HUES6 (cell line): ENCODE results near the gene CLCNKA.
A peak's percentile ranks its signal among the peaks of the same experiment; 100 is the strongest.
"Not testable (repeated sequence)": the region's sequence is repeated elsewhere in the genome, so short reads cannot be mapped to it uniquely, and the experiment has no call there.

ENCODE experiments used
- H3K27ac ChIP-seq: 2 replicates; pipeline ENCODE4 v1.7.0; 2013; ENCODE audit warnings: low read depth, mild to moderate bottlenecking, low read length, inconsistent platforms
- H3K27me3 ChIP-seq: 2 replicates; pipeline ENCODE4 v1.6.1; 2013; ENCODE audit warnings: low read length; ENCODE audit not compliant: control insufficient read depth, insufficient read depth
- H3K36me3 ChIP-seq: 2 replicates; pipeline ENCODE4 v1.6.1; 2013; ENCODE audit warnings: low read length; ENCODE audit not compliant: control insufficient read depth, insufficient read depth
- H3K4me1 ChIP-seq: 2 replicates; pipeline ENCODE4 v1.6.1; 2013; ENCODE audit warnings: low read length; ENCODE audit not compliant: control insufficient read depth, insufficient read depth
- H3K4me3 ChIP-seq: 2 replicates; pipeline ENCODE4 v1.5.1; 2013; ENCODE audit warnings: low read depth, low read length
- H3K9ac ChIP-seq: one replicate; pipeline ENCODE4 v1.6.1; 2013; ENCODE audit warnings: mild to moderate bottlenecking, low read length
- H3K9me3 ChIP-seq: 2 replicates; pipeline ENCODE4 v1.6.1; 2013; ENCODE audit warnings: low read depth, low read length; ENCODE audit not compliant: control insufficient read depth, insufficient read depth

Gene CLCNKA

GRCh38 chr1:16018749-16019643, 2.8 kb upstream of the CLCNKA start:
- H3K4me1 ChIP-seq = peaks cover 58% of the 10 kb centered on the region

DNA sequence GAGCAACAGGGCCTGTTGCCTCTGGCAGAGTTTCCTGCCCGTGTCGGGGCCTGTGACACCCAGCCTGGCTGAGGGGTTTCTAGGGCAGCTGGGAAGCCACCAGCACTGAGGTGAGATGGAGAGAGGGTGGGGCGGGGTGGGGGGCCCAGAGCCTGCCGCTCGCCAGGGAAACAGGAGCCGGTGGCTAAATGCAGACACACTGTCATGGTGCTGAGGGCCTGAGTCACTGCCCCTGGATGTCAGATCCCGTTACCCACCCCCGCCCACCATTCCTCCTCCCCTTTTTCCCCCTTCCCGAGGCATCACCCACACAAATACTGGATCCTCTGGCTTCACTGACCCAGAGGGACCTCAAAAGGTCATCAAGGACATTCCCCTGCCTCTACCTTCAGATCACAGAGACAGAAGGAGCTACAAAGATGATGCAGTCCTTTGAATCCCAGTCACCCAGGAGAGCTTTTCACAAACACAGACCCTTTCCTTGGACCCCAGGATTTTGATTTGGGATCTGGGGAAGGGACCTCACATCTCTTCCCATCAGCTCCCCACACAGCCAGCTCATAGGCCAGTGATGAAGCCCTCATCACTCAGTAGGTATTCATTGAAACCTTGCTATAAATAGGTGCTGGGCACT, 2.1 kb upstream of the CLCNKA start:
- no peaks in the 10 kb centered on the region for H3K9me3 ChIP-seq
- no peaks in the 10 kb centered on the region for H3K36me3 ChIP-seq
- H3K4me3 ChIP-seq = no peak overlapping the region
- H3K4me1 ChIP-seq = peaks cover 51% of the 10 kb centered on the region
- no peak overlapping the region for H3K27ac ChIP-seq
- H3K27me3 ChIP-seq = peaks cover 25% of the 10 kb centered on the region
- H3K9ac ChIP-seq = no peak overlapping the region

More at GRCh38 chr1:16018749-16019643, 2.8 kb upstream of the CLCNKA start:
- H3K9me3 ChIP-seq = no peaks in the 10 kb centered on the region
- H3K27ac ChIP-seq = no peak overlapping the region
- no peak overlapping the region for H3K4me3 ChIP-seq
- H3K27me3 ChIP-seq = peaks cover 18% of the 10 kb centered on the region; the same call in 1 of the 2 replicates
- no peaks in the 10 kb centered on the region for H3K36me3 ChIP-seq
- no peak overlapping the region for H3K9ac ChIP-seq

GRCh38 chr1:16020325-16020724, 1.5 kb upstream of the CLCNKA start:
- H3K27ac ChIP-seq = no peak overlapping the region
- H3K9me3 ChIP-seq = no peaks in the 10 kb centered on the region
- no peaks in the 10 kb centered on the region for H3K36me3 ChIP-seq
- H3K4me1 ChIP-seq = peaks cover 46% of the 10 kb centered on the region
- peaks cover 30% of the 10 kb centered on the region for H3K27me3 ChIP-seq
- no peak overlapping the region for H3K4me3 ChIP-seq
- H3K9ac ChIP-seq = no peak overlapping the region

- peaks cover 30% of the 10 kb centered on the region for H3K27me3 ChIP-seq
- not testable (repeated sequence) for H3K36me3 ChIP-seq, H3K9me3 ChIP-seq, H3K27ac ChIP-seq, H3K4me3 ChIP-seq, H3K9ac ChIP-seq
- H3K4me1 ChIP-seq = peaks cover 41% of the 10 kb centered on the region
Measured at GRCh38 chr1:16020878-16021277, 958 bp upstream of the CLCNKA start.

GRCh38 chr1:16022393-16022792, 557 bp downstream of the CLCNKA start:
- Histone ChIP-seq H3K4me3 (no peak overlapping the region), H3K36me3 (no peaks in the 10 kb centered on the region), H3K4me1 (peaks cover 29% of the 10 kb centered on the region), H3K9me3 (no peaks in the 10 kb centered on the region), H3K9ac (no peak overlapping the region), H3K27me3 (peaks cover 30% of the 10 kb centered on the region), H3K27ac (no peak overlapping the region)

GRCh38 chr1:16023050-16023653, 1.3 kb downstream of the CLCNKA start:
- H3K4me3 ChIP-seq = no peak overlapping the region
- H3K27me3 ChIP-seq = peaks cover 30% of the 10 kb centered on the region
- H3K9ac ChIP-seq = no peak overlapping the region
- no peaks in the 10 kb centered on the region for H3K36me3 ChIP-seq
- H3K27ac ChIP-seq = no peak overlapping the region
- no peaks in the 10 kb centered on the region for H3K9me3 ChIP-seq
- peaks cover 23% of the 10 kb centered on the region for H3K4me1 ChIP-seq

DNA sequence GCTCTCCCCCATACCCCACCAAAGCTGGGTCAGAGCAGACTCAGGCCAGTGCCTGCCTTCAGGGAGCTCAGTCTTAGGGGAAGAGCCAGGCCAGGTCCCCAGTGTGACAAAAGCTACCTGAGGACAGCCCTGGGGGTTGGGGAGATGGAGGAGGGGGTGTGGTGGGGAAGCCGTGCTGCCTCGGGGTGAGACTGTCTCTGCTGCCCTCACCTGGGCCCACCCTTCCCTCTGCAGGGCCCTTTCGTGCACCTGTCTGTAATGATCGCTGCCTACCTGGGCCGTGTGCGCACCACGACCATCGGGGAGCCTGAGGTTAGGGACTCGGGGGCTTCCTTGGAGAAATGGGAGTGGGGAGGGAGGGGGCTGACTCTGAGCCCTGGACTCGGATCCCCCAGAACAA, 4.5 kb downstream of the CLCNKA start:
- Histone ChIP-seq H3K27me3 (peaks cover 30% of the 10 kb centered on the region), H3K4me1 (peaks cover 11% of the 10 kb centered on the region), H3K4me3 (peak overlapping the region; percentile 59)
- not testable (repeated sequence) for H3K36me3 ChIP-seq, H3K9ac ChIP-seq, H3K27ac ChIP-seq, H3K9me3 ChIP-seq

DNA sequence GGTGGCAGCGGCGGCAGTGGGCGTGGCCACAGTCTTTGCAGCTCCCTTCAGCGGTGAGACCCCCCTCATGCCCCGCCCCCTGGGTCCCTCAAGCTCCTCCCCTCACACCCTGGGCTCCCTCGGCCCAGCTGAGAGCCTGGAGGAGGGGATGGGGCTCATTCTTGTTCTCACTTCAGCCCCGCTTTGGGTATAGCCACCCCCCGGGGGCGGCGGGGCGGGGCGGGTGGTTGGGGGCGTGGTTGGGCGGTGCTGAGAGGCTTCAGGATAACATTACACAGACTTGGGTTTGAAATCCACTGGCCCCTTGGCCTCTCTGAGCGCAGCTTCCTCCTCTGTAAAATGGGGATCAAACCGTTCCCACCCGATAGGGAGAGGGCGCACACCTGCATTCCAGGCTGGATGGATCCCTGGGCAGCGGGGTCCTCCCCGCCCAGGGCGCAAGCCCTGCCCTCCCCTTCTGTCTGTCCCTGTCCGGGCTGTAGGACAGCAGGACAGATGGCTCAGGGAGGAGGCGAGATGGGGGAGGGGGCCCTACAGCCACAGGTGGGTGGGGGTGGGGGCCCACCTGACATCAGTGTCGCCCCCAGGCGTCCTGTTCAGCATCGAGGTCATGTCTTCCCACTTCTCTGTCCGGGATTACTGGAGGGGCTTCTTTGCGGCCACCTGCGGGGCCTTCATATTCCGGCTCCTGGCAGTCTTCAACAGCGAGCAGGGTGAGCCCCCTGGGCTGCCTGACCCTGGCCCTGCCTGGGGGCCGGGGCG, 5.1 kb downstream of the CLCNKA start:
- Histone ChIP-seq H3K9me3 (no peaks in the 10 kb centered on the region), H3K27ac (no peak overlapping the region), H3K36me3 (no peaks in the 10 kb centered on the region), H3K27me3 (peaks cover 30% of the 10 kb centered on the region), H3K4me3 (peak overlapping the region; percentile 59), H3K4me1 (peaks cover 11% of the 10 kb centered on the region), H3K9ac (no peak overlapping the region)

DNA sequence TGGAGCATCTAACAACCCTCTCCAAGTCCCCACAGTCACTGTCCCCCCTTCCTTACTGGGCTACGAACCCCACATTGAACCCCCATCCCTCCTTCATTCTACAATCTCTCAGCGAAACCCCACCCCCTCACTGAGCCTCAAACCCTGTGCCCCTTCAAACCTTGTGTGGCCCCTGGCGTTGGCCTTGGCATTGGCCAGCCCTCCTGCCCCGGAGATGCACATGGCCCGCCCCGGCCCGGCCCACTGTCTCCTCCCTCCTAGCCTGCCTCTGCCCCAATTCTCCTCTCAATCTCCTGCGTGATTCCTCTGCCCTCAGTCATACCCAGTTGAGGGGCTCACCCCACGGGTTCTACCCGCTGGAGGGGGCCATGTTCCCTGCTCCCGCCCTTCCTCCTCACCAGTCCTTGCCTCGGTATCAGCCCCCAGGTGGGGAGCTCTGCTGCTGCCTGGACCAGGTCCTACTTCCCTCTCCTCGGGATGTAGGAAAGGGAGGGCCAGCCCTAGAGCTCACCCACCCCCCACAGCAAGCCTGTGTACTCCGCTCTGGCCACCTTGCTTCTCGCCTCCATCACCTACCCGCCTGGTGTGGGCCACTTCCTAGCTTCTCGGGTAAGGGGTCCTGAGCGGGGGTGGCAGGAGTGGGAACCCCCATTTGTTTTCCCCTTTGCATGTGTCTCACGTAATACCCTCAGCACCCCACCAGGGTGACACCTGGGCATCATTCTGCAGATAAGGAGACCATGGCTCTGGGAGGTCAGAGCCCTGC, 6.6 kb downstream of the CLCNKA start:
- no peak overlapping the region for H3K27ac ChIP-seq

DNA sequence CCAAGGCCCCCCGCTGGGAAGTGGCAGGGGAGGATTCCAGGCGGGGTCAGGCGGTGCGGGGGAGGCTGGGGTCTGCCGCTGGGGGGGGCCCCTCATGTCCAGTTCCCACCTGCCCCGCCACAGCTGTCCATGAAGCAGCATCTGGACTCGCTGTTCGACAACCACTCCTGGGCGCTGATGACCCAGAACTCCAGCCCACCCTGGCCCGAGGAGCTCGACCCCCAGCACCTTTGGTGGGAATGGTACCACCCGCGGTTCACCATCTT, 7.1 kb downstream of the CLCNKA start:
- not testable (repeated sequence) for H3K9ac ChIP-seq, H3K36me3 ChIP-seq, H3K9me3 ChIP-seq, H3K4me3 ChIP-seq, H3K27ac ChIP-seq
- Histone ChIP-seq H3K27me3 (peaks cover 13% of the 10 kb centered on the region), H3K4me1 (peaks cover 15% of the 10 kb centered on the region)

More for the DNA sequence above, 6.6 kb downstream of the CLCNKA start:
- Histone ChIP-seq H3K36me3 (no peaks in the 10 kb centered on the region), H3K9ac (no peak overlapping the region), H3K4me3 (no peak overlapping the region), H3K9me3 (no peaks in the 10 kb centered on the region), H3K27me3 (peaks cover 18% of the 10 kb centered on the region), H3K4me1 (peaks cover 15% of the 10 kb centered on the region)
